ENCODE data around the gene IQSEC3.
A peak's percentile ranks its signal among the peaks of the same experiment; 100 is the strongest.
"Not testable (repeated sequence)": the region's sequence is repeated elsewhere in the genome, so short reads cannot be mapped to it uniquely, and the experiment has no call there.

The IQSEC3 gene

GRCh38 chr12:184811-185575 is 118.4 kb downstream of the IQSEC3 start:
- DNase-seq, result no peak

GRCh38 chr12:185576-185955 is 119.0 kb downstream of the IQSEC3 start:
- DNase-seq, result no peak

- DNase-seq, result no peak
Measured at GRCh38 chr12:186006-186625, 119.5 kb downstream of the IQSEC3 start.

- not testable (repeated sequence) for DNase-seq
Measured at GRCh38 chr12:187986-188909, 121.7 kb downstream of the IQSEC3 start.

- DNase-seq, result peak; percentile 90
Measured at GRCh38 chr12:188910-189621, 122.5 kb downstream of the IQSEC3 start.

GRCh38 chr12:189622-189962 is 123.0 kb downstream of the IQSEC3 start:
- DNase-seq, result no peak

- DNase-seq, result no peak
Measured at GRCh38 chr12:190881-191280, 124.3 kb downstream of the IQSEC3 start.

GRCh38 chr12:191541-191940 is 125.0 kb downstream of the IQSEC3 start:
- no peak for DNase-seq

- no peak for DNase-seq
Measured at GRCh38 chr12:193261-193660, 126.7 kb downstream of the IQSEC3 start.

GRCh38 chr12:194276-194675 is 127.7 kb downstream of the IQSEC3 start:
- no peak for DNase-seq

- no peak for DNase-seq
Measured at GRCh38 chr12:195156-195555, 128.6 kb downstream of the IQSEC3 start.

GRCh38 chr12:195951-196350 is 129.4 kb downstream of the IQSEC3 start:
- DNase-seq, result no peak

- no peak for DNase-seq
Measured at GRCh38 chr12:196436-196835, 129.9 kb downstream of the IQSEC3 start.

GRCh38 chr12:197347-197746 is 130.8 kb downstream of the IQSEC3 start:
- DNase-seq, result no peak

- no peak for DNase-seq
Measured at GRCh38 chr12:197911-198695, 131.5 kb downstream of the IQSEC3 start.

- no peak for DNase-seq
Measured at GRCh38 chr12:198705-199104, 132.1 kb downstream of the IQSEC3 start.

GRCh38 chr12:201361-201760 is 134.8 kb downstream of the IQSEC3 start:
- DNase-seq, result no peak

- no peak for DNase-seq
Measured at GRCh38 chr12:202081-202731, 135.6 kb downstream of the IQSEC3 start.

GRCh38 chr12:203074-203461 is 136.5 kb downstream of the IQSEC3 start:
- no peak for DNase-seq

GRCh38 chr12:203462-204260 is 137.1 kb downstream of the IQSEC3 start:
- DNase-seq, result peak; percentile 69

GRCh38 chr12:204261-204678 is 137.7 kb downstream of the IQSEC3 start:
- no peak for DNase-seq
